ENCODE data around the gene ZNF460. TPM values are rescaled to one million over a fixed set of nuclear protein-coding genes. Genes with fewer than 3 reads are reported as not detected.

ZNF460 gene
- total RNA-seq, 1 experiment from 2014 or later: 54.1 TPM

- CTCF ChIA-PET: no interaction called here
- DNase-seq: no peak
- H3K36me3 Mint-ChIP-seq (ENCODE audit: insufficient read depth, unreplicated experiment): peaks cover 32% of the 10 kb centered on the region
- no peaks in the 10 kb centered on the region for H3K27me3 Mint-ChIP-seq (ENCODE audit: insufficient read depth, unreplicated experiment)
- Histone ChIP-seq H3K9me3 (no peaks in the 10 kb centered on the region), H3K36me3 (ENCODE audit: control insufficient read depth, insufficient read depth, low read length) (no peaks in the 10 kb centered on the region; the same call in 1 of the 2 replicates), H3K27me3 (replicated peaks; ENCODE audit: control insufficient read depth, insufficient read depth, low read length) (no peaks in the 10 kb centered on the region), H3K4me3 (ENCODE audit: low read depth, low read length) (no peak overlapping the region), H3K4me1 (peaks cover 7% of the 10 kb centered on the region; the same call in 1 of the 2 replicates)
- TF ChIP-seq, protein P1, sequence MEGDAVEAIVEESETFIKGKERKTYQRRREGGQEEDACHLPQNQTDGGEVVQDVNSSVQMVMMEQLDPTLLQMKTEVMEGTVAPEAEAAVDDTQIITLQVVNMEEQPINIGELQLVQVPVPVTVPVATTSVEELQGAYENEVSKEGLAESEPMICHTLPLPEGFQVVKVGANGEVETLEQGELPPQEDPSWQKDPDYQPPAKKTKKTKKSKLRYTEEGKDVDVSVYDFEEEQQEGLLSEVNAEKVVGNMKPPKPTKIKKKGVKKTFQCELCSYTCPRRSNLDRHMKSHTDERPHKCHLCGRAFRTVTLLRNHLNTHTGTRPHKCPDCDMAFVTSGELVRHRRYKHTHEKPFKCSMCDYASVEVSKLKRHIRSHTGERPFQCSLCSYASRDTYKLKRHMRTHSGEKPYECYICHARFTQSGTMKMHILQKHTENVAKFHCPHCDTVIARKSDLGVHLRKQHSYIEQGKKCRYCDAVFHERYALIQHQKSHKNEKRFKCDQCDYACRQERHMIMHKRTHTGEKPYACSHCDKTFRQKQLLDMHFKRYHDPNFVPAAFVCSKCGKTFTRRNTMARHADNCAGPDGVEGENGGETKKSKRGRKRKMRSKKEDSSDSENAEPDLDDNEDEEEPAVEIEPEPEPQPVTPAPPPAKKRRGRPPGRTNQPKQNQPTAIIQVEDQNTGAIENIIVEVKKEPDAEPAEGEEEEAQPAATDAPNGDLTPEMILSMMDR (IDR thresholded peaks at IDR 0.05; ENCODE audit: insufficient read depth in 1 of 2, low read depth in 1 of 2, low read length in 1 of 2, severe bottlenecking in 1 of 2, unreplicated experiment in 1 of 2): no peak
- H3K27ac Mint-ChIP-seq (ENCODE audit: unreplicated experiment): no peak overlapping the region
- BruUV-seq (replicated peaks): no TSS peak
- no peaks in the 10 kb centered on the region for H3K9me3 Mint-ChIP-seq (ENCODE audit: unreplicated experiment)
- no peak overlapping the region for H3K4me3 Mint-ChIP-seq (ENCODE audit: unreplicated experiment)
- intact Hi-C loops (cut with micrococcal nuclease; ENCODE audit: unreplicated experiment): no loop called here
- no peaks in the 10 kb centered on the region for H3K4me1 Mint-ChIP-seq (ENCODE audit: low read depth, unreplicated experiment)
- POLR2A ChIA-PET: no interaction called here
Observed at GRCh38 chr19:57242821-57243220, 37.5 kb upstream of the ZNF460 start.

- intact Hi-C loops (cut with micrococcal nuclease; ENCODE audit: unreplicated experiment): no loop called here
- BruUV-seq (replicated peaks): no TSS peak
- DNase-seq: no peak
- CTCF ChIA-PET: no interaction called here
- H3K4me3 Mint-ChIP-seq (ENCODE audit: unreplicated experiment): no peak overlapping the region
- POLR2A ChIA-PET: no interaction called here
- H3K36me3 Mint-ChIP-seq (ENCODE audit: insufficient read depth, unreplicated experiment): peaks cover 35% of the 10 kb centered on the region
- no peak overlapping the region for H3K27ac Mint-ChIP-seq (ENCODE audit: unreplicated experiment)
- TF ChIP-seq, protein P1 (IDR thresholded peaks at IDR 0.05; ENCODE audit: insufficient read depth in 1 of 2, low read depth in 1 of 2, low read length in 1 of 2, severe bottlenecking in 1 of 2, unreplicated experiment in 1 of 2): no peak
- no peaks in the 10 kb centered on the region for H3K27me3 Mint-ChIP-seq (ENCODE audit: insufficient read depth, unreplicated experiment)
- H3K9me3 ChIP-seq: no peaks in the 10 kb centered on the region
- no peaks in the 10 kb centered on the region for H3K4me1 Mint-ChIP-seq (ENCODE audit: low read depth, unreplicated experiment)
- H3K4me3 ChIP-seq (ENCODE audit: low read depth, low read length): no peak overlapping the region
- no peaks in the 10 kb centered on the region for H3K9me3 Mint-ChIP-seq (ENCODE audit: unreplicated experiment)
- H3K4me1 ChIP-seq: peaks cover 7% of the 10 kb centered on the region; the same call in 1 of the 2 replicates
- no peaks in the 10 kb centered on the region for H3K27me3 ChIP-seq (replicated peaks; ENCODE audit: control insufficient read depth, insufficient read depth, low read length)
- no peaks in the 10 kb centered on the region; the same call in 1 of the 2 replicates for H3K36me3 ChIP-seq (ENCODE audit: control insufficient read depth, insufficient read depth, low read length)
Observed at GRCh38 chr19:57244513-57244912, 35.8 kb upstream of the ZNF460 start.

DNA sequence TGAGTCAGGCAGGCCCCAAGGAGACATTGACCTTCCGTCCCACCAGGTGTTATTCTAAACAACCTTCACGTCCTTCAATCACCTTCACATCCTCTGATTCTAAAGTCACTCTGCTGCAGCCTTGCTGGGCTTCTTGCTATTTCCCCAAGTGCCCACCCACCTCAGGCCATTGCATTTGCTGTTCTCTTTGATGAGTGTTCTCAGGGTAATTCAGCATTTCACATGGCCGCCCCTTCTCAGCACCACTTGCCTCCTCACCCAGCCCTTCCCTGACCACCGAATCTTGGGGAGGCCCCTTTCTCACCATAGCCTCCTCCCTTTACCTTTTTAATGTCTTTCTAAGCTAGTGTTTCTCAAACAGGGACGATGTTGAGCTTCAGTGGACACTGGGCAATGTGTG, 35.2 kb upstream of the ZNF460 start:
- H3K9me3 ChIP-seq: no peaks in the 10 kb centered on the region
- ChIA-PET CTCF (no interaction called here), POLR2A (no interaction called here)
- Mint-ChIP-seq H3K4me3 (ENCODE audit: unreplicated experiment) (no peak overlapping the region), H3K36me3 (ENCODE audit: insufficient read depth, unreplicated experiment) (peaks cover 37% of the 10 kb centered on the region), H3K9me3 (ENCODE audit: unreplicated experiment) (no peaks in the 10 kb centered on the region), H3K27me3 (ENCODE audit: insufficient read depth, unreplicated experiment) (no peaks in the 10 kb centered on the region), H3K4me1 (ENCODE audit: low read depth, unreplicated experiment) (no peaks in the 10 kb centered on the region), H3K27ac (ENCODE audit: unreplicated experiment) (no peak overlapping the region)
- no peak for DNase-seq
- intact Hi-C loops (cut with micrococcal nuclease; ENCODE audit: unreplicated experiment): no loop called here
- peaks cover 7% of the 10 kb centered on the region; the same call in 1 of the 2 replicates for H3K4me1 ChIP-seq
- TF ChIP-seq, protein P1 (IDR thresholded peaks at IDR 0.05; ENCODE audit: insufficient read depth in 1 of 2, low read depth in 1 of 2, low read length in 1 of 2, severe bottlenecking in 1 of 2, unreplicated experiment in 1 of 2): no peak
- H3K4me3 ChIP-seq (ENCODE audit: low read depth, low read length): no peak overlapping the region
- no peaks in the 10 kb centered on the region for H3K27me3 ChIP-seq (replicated peaks; ENCODE audit: control insufficient read depth, insufficient read depth, low read length)
- no peaks in the 10 kb centered on the region; the same call in 1 of the 2 replicates for H3K36me3 ChIP-seq (ENCODE audit: control insufficient read depth, insufficient read depth, low read length)
- no TSS peak for BruUV-seq (replicated peaks)

Measured in Caco-2 (cell line).